Right ventricle myocardium inferior (tissue), 1 donor: ENCODE measurements around the gene KLK1. TPM values are rescaled to one million over a fixed set of nuclear protein-coding genes. Genes with fewer than 3 reads are reported as not detected.
"Not testable (repeated sequence)": the region's sequence is repeated elsewhere in the genome, so short reads cannot be mapped to it uniquely, and the experiment has no call there.

Source experiments
- ATAC-seq: fragments of 200-7000 bp; cut with Tn5 transposase; one replicate; pipeline ENCODE4 v1.9.1; 2020; ENCODE audit warnings: mild to moderate bottlenecking, moderate library complexity
- DNase-seq: peaks from one replicate; pipeline ENCODE4 v3.0.0; 2021; ENCODE audit errors: missing footprints
- intact Hi-C: fragments of 100-400 bp; cut with DNase I; formaldehyde crosslinking; loops from one replicate; pipeline ENCODE4 v1.11.0; 2022
- total RNA-seq: library from RNA; stranded (reverse); fragmentation: NEBNext Ultra II Directional; extraction: Animal tissue kit (Norgen Biotek cat#: 25700); gene quantifications from one replicate; pipeline ENCODE4 v1.2.1, GENCODE V29; 2021
- donor health status: DM: no; HTN: yes; CAD: no; lungs with severe emphysema.

Gene KLK1
- total RNA-seq, 1 donor from 2014 or later, result 0.32 TPM

DNA sequence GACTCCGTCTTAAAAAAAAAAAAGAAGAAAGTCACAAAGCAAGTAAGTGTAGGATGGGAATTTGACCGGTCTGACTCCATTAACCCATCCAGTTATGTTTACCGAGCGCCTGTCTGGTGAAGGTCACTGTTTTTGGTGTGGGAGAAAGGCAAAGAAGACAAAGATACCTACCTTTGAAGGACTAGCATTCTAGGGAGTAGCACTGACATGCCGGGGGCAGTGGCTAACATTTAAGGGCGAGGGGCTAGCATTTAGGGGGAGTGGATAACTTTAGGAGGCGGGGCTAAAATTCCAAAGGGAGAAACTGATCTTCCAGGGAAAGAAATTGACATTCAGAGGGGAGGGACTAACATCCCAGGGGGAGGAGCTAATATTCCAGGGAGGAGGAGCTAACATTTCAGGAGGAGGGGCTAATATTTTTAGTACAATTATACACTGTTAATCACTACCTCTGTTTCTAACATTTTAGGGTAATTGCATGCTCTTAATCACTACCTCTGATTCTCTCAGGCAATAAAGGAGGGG lies 44.6 kb downstream of the KLK1 start:
- DNase-seq (no peak), ATAC-seq (no peak)
- intact Hi-C loops, result no loop called here

- intact Hi-C loops, result no loop called here
Measured at GRCh38 chr19:50777830-50778303, 45.7 kb downstream of the KLK1 start.

GRCh38 chr19:50777261-50777660 lies 46.3 kb downstream of the KLK1 start:
- ATAC-seq (no peak), DNase-seq (no peak)
- intact Hi-C loops, result no loop called here

More at GRCh38 chr19:50777830-50778303, 45.7 kb downstream of the KLK1 start:
- ATAC-seq (no peak), DNase-seq (no peak)

DNA sequence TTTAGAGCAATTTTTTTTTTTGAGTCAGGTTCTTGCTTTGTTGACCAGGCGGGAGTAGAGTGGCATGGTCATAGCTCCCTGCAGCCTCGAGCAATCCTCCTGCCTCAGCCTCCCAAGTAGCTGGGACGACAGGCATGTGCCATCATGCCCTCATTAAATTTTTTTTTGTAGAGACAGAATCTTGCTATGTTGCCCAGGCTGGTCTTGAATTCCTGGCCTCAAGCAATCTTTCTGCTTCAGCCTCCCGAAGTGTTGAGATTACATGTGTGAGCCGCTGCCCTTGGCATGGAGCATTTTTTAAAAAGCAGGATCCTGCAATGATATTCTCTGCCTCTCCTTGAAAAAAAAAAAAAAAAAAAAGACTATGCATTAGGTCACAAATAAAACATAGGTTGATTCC lies 47.5 kb downstream of the KLK1 start:
- DNase-seq (no peak), ATAC-seq (no peak)
- intact Hi-C loops, result no loop called here

- ATAC-seq, intact Hi-C loops, DNase-seq: not testable (repeated sequence)
Measured at GRCh38 chr19:50773454-50773853, 50.1 kb downstream of the KLK1 start.

DNA sequence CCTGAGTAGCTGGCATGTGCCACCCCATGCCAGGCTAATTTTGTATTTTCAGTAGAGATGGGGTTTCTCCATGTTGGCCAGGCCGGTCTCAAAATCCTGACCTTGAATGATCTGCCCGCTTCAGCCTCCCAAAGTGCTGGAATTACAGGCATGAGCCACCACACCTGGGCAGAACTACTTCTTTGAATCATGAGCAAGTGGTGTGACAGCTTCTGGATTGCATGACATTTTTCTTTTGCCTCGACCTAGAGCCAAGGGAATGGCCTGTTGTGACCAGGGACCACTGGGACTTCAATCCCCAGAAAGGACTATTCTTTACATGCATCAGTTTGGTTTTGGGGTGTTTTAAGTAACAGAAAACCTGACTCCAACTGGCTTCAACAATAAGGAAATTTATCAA lies 50.7 kb downstream of the KLK1 start:
- ATAC-seq, intact Hi-C loops, DNase-seq: not testable (repeated sequence)

DNA sequence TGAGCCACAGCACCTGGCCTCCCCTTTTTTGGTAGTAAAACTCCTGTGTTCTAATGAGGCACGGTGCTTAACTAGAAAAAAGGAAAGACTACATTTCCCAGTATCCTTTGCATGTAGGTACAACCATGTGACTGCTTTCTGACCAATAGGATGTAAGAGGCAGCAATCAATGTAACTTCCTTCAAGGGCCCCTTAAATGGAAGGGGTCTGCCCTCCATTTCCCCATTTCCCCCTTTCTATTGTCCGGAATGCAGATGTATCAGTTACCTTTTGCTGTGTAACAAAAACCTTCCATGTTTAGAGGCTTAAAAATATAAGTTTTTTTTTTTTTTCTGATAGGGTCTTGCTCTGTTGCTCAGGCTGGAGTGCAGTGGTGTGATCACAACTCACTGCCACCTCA lies 51.1 kb downstream of the KLK1 start:
- ATAC-seq (no peak), DNase-seq (no peak)
- intact Hi-C loops, result no loop called here

- ATAC-seq (no peak), DNase-seq (no peak)
- intact Hi-C loops, result no loop called here
Measured at GRCh38 chr19:50770888-50771287, 52.7 kb downstream of the KLK1 start.

- DNase-seq, intact Hi-C loops, ATAC-seq: not testable (repeated sequence)
Measured at GRCh38 chr19:50770164-50770563, 53.4 kb downstream of the KLK1 start, which contains the start of gene GPR32. Gene GPR32 (plus strand): TSS chr19:50770464. CDS start chr19:50770601, 137 bp downstream.

Other genes with a start within 250 kb of the KLK1 start
- 0.27 TPM for gene SYT3, start 183.9 kb downstream of the KLK1 start, total RNA-seq
- 2.5 TPM for gene C19orf81, start 174.3 kb downstream of the KLK1 start, total RNA-seq
- 0.22 TPM for gene SHANK1, start 104.0 kb downstream of the KLK1 start, total RNA-seq
- 4.0 TPM for gene CLEC11A, start 100.4 kb downstream of the KLK1 start, total RNA-seq
- gene GPR32, start 53.3 kb downstream of the KLK1 start, total RNA-seq, result not detected
- gene ACP4, start 33.4 kb downstream of the KLK1 start, total RNA-seq, result not detected
- gene KLK15, start 9.8 kb upstream of the KLK1 start, total RNA-seq, result not detected
- gene KLK3, start 31.1 kb upstream of the KLK1 start, total RNA-seq, result not detected
- gene KLK2, start 49.7 kb upstream of the KLK1 start, total RNA-seq, result not detected
- not detected for gene KLK4, start 87.6 kb upstream of the KLK1 start, total RNA-seq
- not detected for gene KLK5, start 129.3 kb upstream of the KLK1 start, total RNA-seq
- not detected for gene KLK6, start 145.8 kb upstream of the KLK1 start, total RNA-seq
- not detected for gene KLK7, start 160.1 kb upstream of the KLK1 start, total RNA-seq
- not detected for gene KLK8, start 177.8 kb upstream of the KLK1 start, total RNA-seq
- not detected for gene KLK10, start 195.9 kb upstream of the KLK1 start, total RNA-seq
- gene KLK11, start 202.8 kb upstream of the KLK1 start, total RNA-seq, result not detected
- gene KLK12, start 211.2 kb upstream of the KLK1 start, total RNA-seq, result not detected
- gene KLK13, start 241.3 kb upstream of the KLK1 start, total RNA-seq, result not detected